Eye (tissue), 1 donor: Measurements from ENCODE around the gene CCDC78.
"Not testable (repeated sequence)": the region's sequence is repeated elsewhere in the genome, so short reads cannot be mapped to it uniquely, and the experiment has no call there.

ENCODE experiments used
- DNase-seq: peaks from one replicate; pipeline ENCODE4 v3.0.0-alpha.2; 2015

The CCDC78 gene

DNA sequence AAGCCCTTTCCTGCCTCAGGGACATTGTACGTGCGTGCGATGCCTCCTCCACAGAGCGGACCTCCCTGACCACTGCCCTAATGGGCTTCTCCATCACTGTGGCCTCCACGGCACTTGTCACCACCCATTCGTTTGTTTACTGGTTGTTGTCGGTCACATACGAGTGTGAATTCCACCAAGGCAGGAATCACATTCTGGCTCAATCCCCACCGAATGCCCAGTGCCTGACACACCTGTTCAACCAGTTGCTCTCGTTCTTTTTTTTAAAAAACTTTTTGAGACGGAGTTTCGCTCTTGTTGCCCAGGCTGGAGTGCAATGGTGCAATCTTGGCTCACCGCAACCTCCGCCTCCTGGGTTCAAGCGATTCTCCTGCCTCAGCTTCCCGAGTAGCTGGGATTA, 35.0 kb downstream of the CCDC78 start:
- DNase-seq: not testable (repeated sequence)

DNA sequence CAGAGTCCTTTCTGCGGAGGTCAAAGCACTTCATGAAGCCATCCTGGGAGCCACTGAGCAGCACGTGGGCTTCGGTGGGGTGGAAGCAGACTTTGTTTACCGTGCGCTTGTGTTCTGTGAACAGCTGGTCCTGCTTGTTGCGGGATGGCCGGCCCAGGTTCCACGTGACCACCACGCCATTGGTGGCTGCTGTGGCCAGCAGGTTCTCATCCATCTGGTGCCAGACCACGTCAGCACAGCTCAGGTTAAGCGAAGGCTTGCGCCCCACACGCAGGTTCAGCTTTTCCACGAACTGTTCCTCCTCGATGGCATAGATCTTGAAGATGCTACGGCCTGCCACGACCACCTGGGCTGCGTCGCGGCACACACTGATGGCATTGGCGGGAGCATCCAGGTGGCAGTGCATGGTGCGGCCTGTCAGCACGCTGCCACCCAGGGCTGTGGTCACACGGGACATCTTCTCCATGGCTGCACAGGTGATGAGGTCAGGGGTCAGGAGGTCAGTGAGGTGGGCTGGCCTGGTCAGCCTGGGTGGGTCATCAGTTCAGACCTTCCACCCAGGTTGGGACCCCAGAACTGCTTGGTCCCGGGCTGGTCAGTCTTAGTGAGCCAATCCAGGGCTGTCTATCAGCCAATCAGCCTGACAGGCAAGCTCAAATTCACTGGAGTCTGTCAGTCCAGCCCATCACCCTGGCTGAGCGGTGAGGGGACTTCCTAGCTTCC, 36.9 kb downstream of the CCDC78 start:
- no peak for DNase-seq

DNA sequence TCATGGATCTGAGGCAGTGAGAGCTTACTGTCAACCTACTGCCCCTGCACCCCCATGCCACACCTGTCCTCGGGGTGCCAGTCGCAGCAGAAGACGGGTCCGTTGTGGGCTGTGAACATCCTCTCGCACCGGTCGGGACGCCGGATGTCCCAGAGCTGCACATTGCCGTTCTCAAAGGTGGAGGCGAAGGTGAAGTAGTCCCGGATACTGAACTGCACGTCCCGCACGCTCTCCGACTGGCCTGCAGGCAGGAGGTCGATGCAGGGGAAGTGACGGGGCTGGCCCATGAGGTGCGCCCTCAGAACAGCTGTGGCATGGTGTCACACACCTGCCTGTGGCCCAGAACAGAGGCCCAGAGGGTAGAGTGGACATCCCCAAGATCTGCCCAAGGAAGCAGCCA, 38.7 kb downstream of the CCDC78 start:
- no peak for DNase-seq

DNA sequence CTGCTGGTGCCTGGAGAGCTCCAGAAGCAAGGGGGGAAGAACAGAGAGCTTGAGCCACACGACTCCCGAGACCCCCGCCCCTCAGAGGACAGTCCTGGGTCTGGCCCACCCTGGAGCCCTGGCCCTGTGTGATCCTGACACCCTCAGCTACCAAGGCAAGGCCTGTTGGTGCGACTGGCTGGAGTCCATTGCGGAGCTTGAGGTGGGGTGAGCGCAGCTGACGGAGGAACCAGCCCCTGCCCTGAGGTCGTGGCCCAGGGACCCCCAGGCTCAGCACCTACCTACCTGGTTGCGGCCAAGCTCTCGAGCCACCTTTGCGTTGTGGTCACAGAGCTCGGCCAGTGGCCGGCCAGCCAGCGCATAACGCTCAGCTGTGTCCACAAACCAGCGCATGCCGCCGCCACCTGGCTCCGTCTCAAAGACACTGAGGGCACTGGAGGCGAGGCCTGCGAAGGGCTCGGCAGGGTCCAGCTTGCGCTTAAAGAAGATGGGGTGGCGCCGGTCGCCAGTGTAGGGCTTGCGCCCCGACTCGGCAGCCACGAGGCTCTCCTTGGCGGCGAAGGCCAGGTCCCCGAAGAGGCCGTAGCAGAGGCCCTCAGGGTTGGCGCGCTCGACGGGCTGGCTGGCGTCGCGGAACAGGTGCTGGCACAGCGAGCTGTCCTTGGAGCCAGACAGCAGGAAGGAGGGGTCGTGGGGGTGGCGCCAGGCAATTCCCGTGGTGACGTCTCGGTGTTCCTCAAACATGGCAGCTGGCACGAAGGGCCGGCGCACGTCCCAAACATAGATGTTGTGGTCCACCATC, 39.6 kb downstream of the CCDC78 start:
- no peak for DNase-seq

DNA sequence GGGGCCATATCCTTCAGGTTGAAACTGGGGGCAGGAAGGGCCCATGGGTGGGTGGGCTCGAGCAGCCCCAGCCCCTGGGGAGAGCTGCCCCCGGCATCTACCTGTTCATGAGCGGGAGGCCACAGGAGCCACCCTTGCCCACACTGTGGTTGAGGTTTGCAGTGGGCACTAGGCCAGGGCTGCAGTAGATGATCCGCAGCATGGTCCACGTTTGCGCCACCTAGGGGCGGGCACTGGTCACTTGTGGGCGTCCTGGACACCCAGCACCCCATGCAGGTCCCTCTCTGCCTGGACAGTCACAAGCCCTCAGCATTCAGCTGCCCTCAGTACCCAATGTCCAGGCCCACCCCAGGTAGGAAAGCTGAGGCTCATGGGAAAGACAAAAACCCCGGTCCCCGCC, 40.3 kb downstream of the CCDC78 start:
- DNase-seq: no peak

DNA sequence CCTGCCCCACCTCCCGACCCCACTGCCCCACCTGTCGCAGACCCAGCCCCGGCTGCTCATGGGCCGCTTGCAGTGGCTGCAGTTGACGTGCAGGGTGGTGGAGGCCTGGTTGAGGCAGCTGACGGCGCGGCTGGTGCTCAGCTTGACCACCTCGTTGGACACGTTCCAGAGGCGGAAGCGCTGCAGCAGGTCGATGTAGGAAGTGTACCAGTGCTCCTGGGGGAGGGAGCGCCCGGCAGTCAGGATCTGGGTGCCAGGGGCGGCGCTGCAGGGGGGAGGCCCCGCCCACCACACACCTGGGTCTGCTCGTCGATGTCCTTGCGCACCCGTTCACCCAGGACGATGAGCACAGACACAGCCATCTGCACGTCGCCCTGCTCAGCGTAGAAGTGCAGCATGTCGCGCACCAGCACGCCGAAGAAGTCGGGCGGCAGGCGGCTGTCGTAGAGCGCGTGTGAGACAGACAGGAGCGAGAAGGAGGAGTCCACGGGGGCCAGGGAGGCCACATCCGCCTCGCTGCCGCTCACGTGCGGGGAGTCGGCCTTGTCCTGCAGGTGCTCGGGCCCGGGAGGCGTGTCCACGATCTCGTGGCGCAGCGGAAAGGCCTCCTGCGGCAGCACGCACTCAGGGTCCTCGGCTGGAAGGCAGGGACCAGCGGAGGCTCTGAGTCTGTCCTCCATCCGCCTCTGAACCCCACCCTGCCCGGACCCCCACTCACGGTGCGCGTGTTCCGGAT, 41.1 kb downstream of the CCDC78 start:
- no peak for DNase-seq

DNA sequence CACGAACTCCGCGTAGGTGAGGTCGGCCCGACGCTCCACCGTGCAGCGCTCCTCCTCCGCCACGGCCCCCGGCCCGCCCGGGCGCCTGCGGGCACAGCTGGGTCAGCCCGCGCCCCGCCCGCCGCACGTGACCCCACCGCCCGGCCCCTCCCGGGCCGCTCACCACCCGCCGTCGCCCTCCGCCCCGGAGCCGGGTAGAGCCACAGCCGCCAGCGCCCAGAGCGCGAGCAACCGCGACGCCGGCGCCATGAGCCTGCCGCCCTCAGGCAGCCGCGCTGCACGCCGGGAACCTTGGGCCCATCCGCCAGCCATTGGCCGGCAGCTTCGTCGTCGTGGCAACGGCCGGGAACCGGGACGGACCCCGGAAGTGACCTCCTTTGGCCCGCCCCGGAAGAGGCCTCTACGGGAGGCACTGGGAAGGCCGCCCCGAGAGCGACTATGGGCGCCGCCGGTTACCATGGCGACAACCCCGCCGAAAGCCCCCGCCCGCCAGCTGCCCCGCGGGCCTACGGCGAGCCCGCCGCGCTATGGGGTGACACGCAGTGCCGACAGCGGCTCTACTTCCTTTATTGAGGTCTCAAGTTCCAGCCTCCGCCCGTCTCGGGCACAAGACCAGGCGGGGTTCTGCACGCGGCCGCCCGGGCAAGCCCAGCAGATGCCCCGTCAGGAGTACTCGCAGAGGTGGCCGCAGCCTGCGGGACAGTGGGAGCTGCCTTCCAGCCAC, 42.0 kb downstream of the CCDC78 start, which contains the start of gene JMJD8:
Gene JMJD8, minus strand, starts transcription at position 264 of the 724 bp plus-strand sequence. Its CDS starts 15 bp downstream, at position 249.
- peak; percentile 97 for DNase-seq

DNA sequence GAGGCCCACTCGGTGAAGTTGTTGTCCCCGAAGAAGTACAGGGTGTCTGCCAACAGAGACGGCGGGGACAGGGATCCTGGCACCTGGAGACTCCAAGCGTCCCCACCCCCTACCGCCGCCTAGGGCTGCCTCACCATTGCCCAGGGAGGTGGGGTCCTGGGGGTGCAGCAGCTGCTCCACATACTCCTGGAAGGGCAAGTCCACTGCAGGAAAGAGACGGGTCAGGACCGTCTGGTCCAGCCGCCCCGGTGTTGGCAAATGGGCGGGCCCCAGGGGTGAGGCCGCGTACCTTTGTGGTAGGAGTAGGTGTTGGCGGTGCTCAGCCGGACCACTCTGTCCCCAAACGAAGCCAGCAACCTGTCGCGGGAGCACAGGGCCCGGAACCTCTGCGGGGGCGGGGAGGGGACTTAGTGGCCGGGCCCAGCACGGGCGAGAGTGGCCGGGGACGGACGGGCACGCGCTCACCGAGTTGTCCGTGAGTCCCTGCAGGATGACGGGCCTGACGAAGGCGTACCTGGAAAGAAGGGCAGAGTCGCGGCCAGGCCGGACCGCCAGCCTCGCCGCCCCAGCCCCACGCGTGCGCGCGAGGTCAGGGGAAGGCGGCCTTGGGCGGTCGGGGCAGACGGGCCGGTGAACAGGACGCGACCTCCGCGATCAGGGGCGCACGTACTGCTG, 42.7 kb downstream of the CCDC78 start:
- DNase-seq: peak; percentile 26

DNA sequence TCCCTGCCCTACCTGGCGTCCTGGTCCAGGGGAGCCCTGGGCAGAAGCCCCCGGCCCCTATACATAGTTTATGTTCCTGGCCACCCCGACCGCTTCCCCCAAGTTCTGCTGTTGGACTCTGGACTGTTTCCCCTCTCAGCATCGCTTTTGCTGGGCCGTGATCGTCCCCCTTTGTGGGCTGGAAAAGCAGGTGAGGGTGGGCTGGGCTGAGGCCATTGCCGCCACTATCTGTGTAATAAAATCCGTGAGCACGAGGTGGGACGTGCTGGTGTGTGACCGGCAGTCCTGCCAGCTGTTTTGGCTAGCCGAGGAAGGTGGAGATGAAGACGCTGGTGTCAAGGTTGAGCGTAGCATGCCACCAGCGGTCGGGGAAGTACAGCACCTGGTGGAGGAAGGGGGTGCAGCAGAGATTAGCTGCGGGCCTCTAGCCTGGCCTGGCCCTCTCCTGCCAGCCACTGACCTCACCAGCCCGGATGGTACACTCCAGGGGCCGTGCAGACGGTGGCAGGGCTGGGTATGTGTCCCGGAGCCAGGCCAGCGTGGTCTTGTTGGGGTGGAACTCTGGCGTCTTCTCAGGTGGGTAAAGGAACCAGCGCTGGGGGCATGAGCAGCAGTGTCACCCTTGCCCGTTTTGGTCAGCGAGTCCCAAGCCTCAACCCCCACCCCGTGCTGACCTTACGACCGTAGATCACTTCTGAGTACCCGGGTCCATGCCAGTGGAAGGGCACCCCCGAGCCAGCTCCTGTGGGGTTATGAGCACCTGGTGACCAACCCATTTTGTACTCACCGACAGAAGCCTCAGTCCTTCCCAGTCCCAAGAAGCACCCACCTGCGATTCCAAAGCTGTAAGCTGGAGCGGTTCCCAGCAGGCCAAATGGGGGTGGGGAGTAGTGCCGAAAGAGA, 43.5 kb downstream of the CCDC78 start:
- DNase-seq: no peak

DNA sequence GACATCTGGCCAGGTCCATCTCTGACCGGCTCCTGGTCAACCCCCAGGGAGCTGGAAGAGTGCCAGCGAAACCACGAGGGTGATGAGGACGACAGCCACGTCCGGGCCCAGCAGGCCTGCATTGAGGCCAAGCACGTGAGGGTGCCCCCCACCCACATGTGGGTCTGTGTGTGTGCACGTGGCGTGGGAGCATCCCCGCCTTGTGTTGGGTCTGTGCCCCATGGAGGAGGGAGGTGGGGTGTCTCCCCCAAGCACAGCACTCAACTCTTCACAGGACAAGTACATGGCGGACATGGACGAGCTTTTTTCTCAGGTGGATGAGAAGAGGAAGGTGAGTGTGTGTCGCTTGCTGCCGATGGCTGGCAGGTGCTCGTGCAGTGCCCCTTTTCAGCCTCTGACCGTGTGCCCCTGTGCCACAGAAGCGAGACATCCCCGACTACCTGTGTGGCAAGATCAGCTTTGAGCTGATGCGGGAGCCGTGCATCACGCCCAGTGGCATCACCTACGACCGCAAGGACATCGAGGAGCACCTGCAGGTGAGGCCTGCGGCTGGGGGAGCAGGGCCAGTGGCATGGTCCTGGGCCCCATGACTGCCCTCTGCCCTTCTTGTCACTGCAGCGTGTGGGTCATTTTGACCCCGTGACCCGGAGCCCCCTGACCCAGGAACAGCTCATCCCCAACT, 44.4 kb downstream of the CCDC78 start:
- no peak for DNase-seq

DNA sequence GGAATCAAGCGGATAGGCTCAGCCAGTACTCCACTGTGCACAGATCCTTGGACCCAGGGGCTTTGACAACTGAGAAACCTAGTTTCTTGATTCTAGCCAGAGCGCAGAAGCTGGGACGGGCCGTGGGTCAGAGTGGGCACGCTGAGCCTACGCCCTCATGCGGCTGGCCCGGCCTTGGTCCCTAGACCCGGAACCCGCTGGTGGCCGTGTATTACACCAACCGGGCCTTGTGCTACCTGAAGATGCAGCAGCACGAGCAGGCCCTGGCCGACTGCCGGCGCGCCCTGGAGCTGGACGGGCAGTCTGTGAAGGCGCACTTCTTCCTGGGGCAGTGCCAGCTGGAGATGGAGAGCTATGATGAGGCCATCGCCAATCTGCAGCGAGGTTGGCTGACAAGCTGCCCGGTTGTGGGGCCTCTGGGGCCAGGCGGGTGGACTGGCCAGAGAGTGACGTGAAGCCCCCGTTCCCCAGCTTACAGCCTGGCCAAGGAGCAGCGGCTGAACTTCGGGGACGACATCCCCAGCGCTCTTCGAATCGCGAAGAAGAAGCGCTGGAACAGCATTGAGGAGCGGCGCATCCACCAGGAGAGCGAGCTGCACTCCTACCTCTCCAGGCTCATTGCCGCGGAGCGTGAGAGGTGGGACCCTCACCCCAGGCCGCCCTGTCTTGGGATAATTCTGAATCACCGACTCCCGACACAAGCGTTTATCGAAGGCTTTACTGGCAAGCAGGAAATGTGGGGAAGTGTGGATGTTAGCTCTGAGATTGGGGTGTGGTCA, 45.1 kb downstream of the CCDC78 start:
- peak; percentile 17 for DNase-seq

DNA sequence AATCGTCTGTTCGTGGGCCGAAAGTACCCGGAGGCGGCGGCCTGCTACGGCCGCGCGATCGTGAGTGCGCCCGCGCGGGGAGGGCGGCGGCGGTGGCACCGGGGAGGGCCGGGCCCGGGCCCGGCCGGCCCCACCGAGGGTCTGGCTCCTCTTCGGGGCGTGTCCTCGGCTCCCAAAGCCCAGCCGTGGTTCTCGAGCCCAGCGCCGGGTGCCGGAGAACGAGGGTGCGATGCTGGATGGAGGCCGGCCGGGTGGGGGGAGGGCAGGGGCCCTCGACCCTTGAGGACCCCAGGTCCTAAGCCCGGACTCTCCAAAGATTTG, 45.7 kb downstream of the CCDC78 start:
- no peak for DNase-seq

DNA sequence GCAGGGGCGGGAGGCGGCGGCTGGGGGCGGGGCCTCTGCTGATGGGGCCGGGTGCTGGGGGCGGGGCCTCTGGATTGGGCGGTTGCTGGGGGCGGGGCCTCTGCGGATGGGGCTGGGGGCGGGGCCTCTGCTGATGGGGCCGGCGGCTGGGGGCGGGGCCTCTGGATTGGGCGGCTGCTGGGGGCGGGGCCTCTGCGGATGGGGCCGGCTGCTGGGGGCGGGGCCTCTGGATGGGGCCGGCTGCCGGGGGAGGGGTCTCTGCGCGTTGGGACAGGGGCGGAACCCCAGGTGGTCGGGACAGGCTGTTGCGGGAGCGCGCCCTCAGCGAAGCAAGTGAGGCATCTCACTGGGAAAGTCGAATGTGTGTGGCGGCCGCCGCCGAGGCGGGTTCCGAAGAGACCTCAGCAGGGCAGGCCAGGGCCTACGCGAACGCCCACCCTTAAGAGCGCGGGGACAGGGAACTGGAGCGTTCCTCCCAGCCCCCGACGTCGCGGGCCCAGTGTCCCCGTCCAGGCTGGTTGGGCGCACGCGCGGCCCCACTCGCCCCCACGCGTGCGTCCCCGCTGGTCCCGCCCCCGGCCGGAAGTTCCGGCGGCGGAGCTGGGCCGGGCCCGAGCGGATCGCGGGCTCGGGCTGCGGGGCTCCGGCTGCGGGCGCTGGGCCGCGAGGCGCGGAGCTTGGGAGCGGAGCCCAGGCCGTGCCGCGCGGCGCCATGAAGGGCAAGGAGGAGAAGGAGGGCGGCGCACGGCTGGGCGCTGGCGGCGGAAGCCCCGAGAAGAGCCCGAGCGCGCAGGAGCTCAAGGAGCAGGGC, 46.2 kb downstream of the CCDC78 start, which contains the start of gene STUB1:
Gene STUB1, plus strand, starts transcription at position 597 of the 811 bp plus-strand sequence. Its CDS starts 116 bp downstream, at position 713.
- peak; percentile 90 for DNase-seq

DNA sequence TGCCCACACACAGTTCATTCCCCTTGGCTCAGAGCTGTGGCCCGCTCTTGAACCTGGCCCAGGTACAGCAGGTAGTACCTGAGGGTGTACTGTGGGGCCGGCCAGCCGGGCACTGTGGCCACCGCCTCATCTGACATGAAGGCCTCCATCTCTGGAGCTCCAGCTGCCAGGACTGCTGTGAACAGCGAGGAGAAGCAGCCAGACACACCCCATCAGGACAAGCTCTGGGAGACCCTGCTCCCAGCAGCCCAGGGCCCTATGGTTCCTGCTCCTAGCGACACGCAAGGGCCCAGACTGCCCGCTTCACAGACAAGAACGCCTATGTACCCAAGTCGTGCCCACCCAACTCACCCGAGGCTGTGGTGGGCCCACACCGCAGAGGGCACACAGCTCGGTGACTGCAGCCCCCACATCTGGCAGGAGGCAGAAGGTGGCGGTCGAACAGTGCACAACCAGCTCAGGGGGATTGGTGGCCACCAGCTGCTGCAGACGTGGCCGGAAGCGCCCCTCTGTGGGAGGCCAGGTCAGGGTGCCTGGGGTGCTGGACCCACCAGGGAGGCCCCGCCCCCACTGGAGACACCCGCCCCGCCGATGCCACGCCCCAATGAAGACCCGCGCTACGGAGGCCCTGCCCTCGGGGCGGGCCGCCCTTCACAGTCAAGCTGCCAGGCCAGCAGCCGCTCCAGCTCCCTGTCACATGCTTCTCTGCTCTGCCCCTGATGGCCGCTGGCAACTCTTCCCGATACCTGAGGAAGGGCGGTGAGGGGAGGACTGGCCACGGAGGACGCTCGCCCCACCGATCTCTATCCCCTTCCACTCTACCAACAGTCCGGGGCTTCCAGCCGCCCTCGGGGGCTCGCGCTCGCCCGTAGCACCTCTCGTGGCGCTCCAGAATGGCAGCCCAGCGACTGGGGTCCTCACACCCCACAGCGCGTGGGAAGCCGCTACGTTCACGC, 47.1 kb downstream of the CCDC78 start:
- DNase-seq: peak; percentile 88

DNA sequence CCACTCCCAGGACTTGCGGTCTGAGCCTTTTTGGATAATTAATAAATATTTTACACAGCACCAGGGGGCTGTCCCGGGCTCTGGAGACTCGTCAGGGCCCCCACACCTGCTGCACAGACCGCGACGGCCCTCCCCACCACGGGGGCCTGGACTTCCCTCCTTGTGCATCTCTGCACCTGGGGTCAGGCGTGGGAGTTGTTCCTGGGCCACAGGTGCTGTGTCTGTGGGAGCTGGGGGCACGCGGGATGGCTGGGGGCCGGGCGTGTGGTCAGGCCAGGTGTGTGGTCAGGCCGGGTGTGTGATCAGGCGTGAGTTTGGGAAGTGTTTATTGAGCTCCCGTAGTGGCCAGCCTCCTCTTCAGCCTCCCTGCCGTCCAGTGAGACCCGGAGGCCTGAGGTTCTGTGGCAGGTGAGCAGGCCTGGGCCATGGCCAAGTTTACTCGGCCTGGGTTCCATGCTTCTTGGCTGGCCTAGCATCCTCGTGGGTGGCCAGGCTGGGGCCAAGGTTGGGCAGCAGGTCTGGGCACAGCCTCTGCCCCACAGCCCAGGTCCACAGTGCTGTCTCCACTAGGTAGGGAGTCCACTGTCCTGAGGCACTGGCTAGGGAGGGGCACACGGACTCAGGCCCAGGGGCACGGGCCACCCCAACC, 47.9 kb downstream of the CCDC78 start:
- DNase-seq: no peak

DNA sequence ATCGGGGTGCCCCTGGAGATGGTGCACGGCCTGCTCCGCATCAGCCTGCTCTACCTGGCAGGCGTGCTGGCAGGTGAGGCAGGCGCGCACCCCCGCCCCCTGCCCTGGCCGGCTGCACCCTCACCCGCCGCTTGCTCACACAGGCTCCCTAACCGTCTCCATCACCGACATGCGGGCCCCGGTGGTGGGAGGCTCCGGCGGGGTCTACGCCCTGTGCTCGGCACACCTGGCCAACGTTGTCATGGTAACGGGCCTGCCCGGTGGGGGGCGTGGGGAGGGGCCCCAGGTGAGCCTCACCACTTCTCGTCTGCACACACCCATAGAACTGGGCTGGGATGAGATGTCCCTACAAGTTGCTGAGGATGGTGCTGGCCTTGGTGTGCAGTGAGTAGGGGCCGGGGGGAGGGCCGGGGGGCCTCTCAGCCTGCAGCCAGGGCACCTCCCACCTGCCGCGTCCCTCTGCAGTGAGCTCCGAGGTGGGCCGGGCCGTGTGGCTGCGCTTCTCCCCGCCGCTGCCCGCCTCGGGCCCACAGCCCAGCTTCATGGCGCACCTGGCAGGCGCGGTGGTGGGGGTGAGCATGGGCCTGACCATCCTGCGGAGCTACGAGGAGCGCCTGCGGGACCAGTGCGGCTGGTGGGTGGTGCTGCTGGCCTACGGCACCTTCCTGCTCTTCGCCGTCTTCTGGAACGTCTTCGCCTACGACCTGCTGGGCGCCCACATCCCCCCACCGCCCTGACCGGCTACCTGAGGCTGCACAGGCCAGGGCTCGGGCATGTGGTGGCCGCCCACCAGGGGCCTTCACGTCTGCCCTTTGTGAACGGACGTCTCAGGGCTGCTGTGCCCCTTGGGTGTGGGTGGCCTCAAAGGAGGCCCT, 48.7 kb downstream of the CCDC78 start:
- DNase-seq: peak; percentile 24
